ENCODE data around the gene GPR55. TPM values are rescaled to one million over a fixed set of nuclear protein-coding genes. Genes with fewer than 3 reads are reported as not detected.

The GPR55 gene
- total RNA-seq, 1 donor from 2014 or later = 0.76 TPM

Other genes starting within 250 kb of the GPR55 start
- gene CAB39, start 212.4 kb downstream of the GPR55 start, total RNA-seq = 255 and 256 TPM in 2 replicates
- gene ITM2C, start 60.3 kb downstream of the GPR55 start, total RNA-seq = 3.9 and 5.0 TPM in 2 replicates
- not detected in 2 replicates for gene SPATA3, start 70.9 kb upstream of the GPR55 start, total RNA-seq
- 0.10 TPM in 1 of 2 replicates, not detected in the other for gene C2orf72, start 112.3 kb upstream of the GPR55 start, total RNA-seq
- 126 and 128 TPM in 2 replicates for gene PSMD1, start 131.6 kb upstream of the GPR55 start, total RNA-seq
- gene HTR2B, start 199.8 kb upstream of the GPR55 start, total RNA-seq = not detected in 2 replicates

Measured in T-helper 1 cell treated with Interleukin-12 subunit alpha and Interleukin-12 subunit beta and Interleukin-4 antibody, amounts not matched to agents 30 ng/mL and 1 ng/mL, for 36 hours (primary cell).